HUES6 (cell line): Measurements from ENCODE around the gene GLUD1.
"Not testable (repeated sequence)": the region's sequence is repeated elsewhere in the genome, so short reads cannot be mapped to it uniquely, and the experiment has no call there.

Experiments used
- H3K27ac ChIP-seq: 2 replicates; pipeline ENCODE4 v1.7.0; 2013; ENCODE audit warnings: low read depth, mild to moderate bottlenecking, low read length, inconsistent platforms
- H3K27me3 ChIP-seq: 2 replicates; pipeline ENCODE4 v1.6.1; 2013; ENCODE audit warnings: low read length; ENCODE audit not compliant: control insufficient read depth, insufficient read depth
- H3K36me3 ChIP-seq: 2 replicates; pipeline ENCODE4 v1.6.1; 2013; ENCODE audit warnings: low read length; ENCODE audit not compliant: control insufficient read depth, insufficient read depth
- H3K4me1 ChIP-seq: 2 replicates; pipeline ENCODE4 v1.6.1; 2013; ENCODE audit warnings: low read length; ENCODE audit not compliant: control insufficient read depth, insufficient read depth
- H3K4me3 ChIP-seq: 2 replicates; pipeline ENCODE4 v1.5.1; 2013; ENCODE audit warnings: low read depth, low read length
- H3K9ac ChIP-seq: one replicate; pipeline ENCODE4 v1.6.1; 2013; ENCODE audit warnings: mild to moderate bottlenecking, low read length
- H3K9me3 ChIP-seq: 2 replicates; pipeline ENCODE4 v1.6.1; 2013; ENCODE audit warnings: low read depth, low read length; ENCODE audit not compliant: control insufficient read depth, insufficient read depth

Gene GLUD1

DNA sequence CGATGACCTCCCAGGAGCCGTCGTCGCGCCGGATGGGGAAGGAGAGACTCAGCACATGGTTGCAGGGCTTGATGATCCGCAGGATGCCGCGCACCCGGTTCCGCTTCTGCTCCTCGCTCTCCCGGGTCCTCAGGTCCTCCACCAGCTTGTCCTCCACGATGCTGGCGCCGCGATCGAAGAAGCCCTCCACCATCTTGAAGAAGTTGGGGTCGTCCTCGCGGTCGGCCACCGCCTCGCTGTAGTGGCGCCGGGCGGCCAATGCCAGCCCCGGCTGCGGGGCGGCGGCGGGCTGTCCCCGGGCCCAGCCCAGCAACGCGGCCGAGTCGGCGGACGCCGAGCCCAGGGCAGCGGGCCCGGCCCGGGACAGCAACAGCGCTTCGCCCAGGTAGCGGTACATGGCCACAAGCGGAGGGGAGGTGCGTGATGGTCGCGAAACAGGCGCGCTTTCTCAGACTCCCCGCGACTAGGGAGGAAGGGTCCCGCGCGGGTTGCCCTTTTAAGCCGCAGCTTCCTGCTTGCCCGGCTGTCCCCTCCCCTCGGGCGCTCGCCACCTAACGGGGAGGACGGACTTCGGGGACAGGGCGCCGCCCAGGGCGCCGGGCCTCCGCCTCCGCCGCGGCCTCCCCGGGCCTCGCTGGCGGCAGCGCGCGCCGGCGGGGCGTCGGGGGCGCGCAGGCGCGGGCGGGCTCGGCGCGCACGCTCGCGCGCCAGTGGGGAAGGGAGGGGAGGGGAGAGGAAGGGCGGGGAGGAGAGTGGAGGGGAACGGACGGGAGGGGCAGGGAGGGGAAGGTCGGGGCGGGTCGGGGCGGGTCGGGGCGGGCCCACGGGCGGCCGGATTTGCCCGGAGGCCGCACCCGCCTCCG, at the start of gene GLUD1, which contains the start of gene SHLD2:
Gene GLUD1, minus strand, starts transcription at position 471 of the 863 bp plus-strand sequence. Its CDS starts 74 bp downstream, at position 397.
Gene SHLD2, plus strand, starts transcription at position 834 of the 863 bp plus-strand sequence. CDS start 56,149 bp downstream, outside the sequence.
- Histone ChIP-seq H3K4me3 (peak within 1 kb of the TSS; percentile 91), H3K9ac (peak within 1 kb of the TSS; percentile 96), H3K27me3 (no peaks in the 10 kb centered on the region), H3K36me3 (peaks cover 5% of the 10 kb centered on the region), H3K4me1 (peaks cover 25% of the 10 kb centered on the region), H3K9me3 (no peaks in the 10 kb centered on the region), H3K27ac (peak within 1 kb of the TSS; percentile 65)

DNA sequence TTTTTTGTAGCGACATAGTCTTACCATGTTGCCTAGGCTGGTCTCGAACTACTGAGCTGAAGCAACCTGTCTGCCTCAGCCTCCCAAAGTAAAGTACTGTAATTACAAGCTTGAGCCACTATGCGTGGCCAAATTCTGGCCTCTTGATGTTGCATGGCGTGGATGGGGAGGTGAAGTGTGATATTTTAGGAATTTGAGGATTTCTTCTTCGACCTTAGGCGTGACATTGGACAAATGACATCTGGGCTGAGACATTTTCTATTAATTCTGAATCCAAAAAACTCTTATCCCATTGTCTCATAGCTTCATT, 48.4 kb upstream of the GLUD1 start:
- not testable (repeated sequence) for H3K4me1 ChIP-seq, H3K9me3 ChIP-seq, H3K27me3 ChIP-seq, H3K4me3 ChIP-seq, H3K27ac ChIP-seq, H3K9ac ChIP-seq, H3K36me3 ChIP-seq

DNA sequence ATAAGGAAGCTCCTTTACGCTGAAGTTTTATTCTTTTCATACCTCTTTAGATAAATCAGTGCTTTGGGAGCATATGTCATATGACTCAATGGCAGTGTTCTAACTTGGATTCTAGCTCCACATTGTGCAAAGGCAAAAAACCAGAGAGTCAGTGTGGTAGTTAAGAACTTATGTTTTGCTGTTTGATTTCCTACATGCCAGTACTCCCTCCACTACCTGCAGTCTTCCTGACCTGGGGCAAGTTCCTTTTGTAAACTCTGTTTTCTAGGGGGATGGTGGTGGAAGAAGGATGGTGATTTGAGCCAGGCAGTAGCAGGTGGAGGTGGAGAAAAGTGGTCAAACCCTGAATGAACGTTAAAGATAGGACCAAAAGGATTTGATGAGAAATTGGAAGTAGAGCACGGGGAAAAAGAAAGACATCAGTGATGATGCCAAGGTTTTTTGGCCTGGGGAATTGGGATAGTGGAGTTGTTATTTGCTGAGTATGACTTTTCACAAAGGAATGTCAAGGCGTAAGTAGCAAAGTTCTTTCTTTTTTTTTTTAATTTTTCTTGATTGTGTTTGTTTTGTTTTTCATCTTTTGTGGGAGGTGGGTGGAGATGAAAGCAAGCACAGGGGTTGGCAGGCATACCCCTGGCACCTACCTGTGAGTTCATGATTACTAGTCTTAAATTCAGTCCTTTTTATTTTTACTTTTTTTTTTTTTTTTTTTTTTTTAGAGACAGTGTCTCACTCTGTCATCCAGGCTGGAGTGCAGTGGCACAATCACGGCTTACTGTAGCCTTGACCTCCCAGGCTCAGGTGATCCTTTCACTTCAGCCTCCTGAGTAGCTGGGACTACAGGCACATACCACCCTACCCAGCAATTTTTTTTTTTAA, 47.8 kb upstream of the GLUD1 start:
- not testable (repeated sequence) for H3K27ac ChIP-seq, H3K27me3 ChIP-seq, H3K9me3 ChIP-seq, H3K36me3 ChIP-seq, H3K9ac ChIP-seq, H3K4me1 ChIP-seq, H3K4me3 ChIP-seq

- not testable (repeated sequence) for H3K4me1 ChIP-seq, H3K9me3 ChIP-seq, H3K4me3 ChIP-seq, H3K36me3 ChIP-seq, H3K27me3 ChIP-seq, H3K27ac ChIP-seq, H3K9ac ChIP-seq
These were observed 42.8 kb upstream of the GLUD1 start for GRCh38 chr10:87137478-87137877.

- H3K9me3 ChIP-seq, H3K36me3 ChIP-seq, H3K27me3 ChIP-seq, H3K9ac ChIP-seq, H3K27ac ChIP-seq, H3K4me1 ChIP-seq, H3K4me3 ChIP-seq: not testable (repeated sequence)
These were observed 39.8 kb upstream of the GLUD1 start for GRCh38 chr10:87134440-87134839.

GRCh38 chr10:87133936-87134335, 39.3 kb upstream of the GLUD1 start:
- H3K4me3 ChIP-seq, H3K36me3 ChIP-seq, H3K4me1 ChIP-seq, H3K9ac ChIP-seq, H3K27ac ChIP-seq, H3K27me3 ChIP-seq, H3K9me3 ChIP-seq: not testable (repeated sequence)

- not testable (repeated sequence) for H3K36me3 ChIP-seq, H3K4me3 ChIP-seq, H3K9me3 ChIP-seq, H3K4me1 ChIP-seq, H3K9ac ChIP-seq, H3K27ac ChIP-seq, H3K27me3 ChIP-seq
These were observed 37.5 kb upstream of the GLUD1 start for GRCh38 chr10:87132176-87132575.

GRCh38 chr10:87127607-87128156, 33.0 kb upstream of the GLUD1 start:
- not testable (repeated sequence) for H3K9ac ChIP-seq, H3K27ac ChIP-seq, H3K36me3 ChIP-seq, H3K4me1 ChIP-seq, H3K9me3 ChIP-seq, H3K27me3 ChIP-seq, H3K4me3 ChIP-seq

- H3K27ac ChIP-seq, H3K27me3 ChIP-seq, H3K36me3 ChIP-seq, H3K4me1 ChIP-seq, H3K4me3 ChIP-seq, H3K9ac ChIP-seq, H3K9me3 ChIP-seq: not testable (repeated sequence)
These were observed 32.4 kb upstream of the GLUD1 start for GRCh38 chr10:87127048-87127447.

GRCh38 chr10:87123351-87123750, 28.7 kb upstream of the GLUD1 start:
- not testable (repeated sequence) for H3K36me3 ChIP-seq, H3K9ac ChIP-seq, H3K4me3 ChIP-seq, H3K27ac ChIP-seq, H3K9me3 ChIP-seq, H3K27me3 ChIP-seq, H3K4me1 ChIP-seq

DNA sequence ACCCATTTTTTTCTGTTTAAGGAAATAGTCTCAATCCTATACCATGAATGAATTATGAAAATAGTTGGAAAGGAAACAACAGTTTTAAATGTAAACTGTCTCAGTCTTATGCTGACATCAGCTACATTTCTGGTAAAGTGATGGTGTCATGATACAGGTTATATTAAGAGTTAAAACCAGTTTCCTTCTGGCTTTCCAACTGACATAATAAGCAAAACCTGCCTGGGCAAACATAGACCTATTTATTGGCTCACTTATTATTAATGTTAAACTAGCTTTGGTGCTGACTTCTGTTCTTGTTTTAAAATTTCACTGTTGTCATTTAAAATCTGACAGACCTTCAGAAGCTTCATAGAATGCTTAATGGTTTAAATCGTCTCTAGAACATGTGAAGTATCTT, 24.4 kb upstream of the GLUD1 start:
- H3K27ac ChIP-seq, H3K9me3 ChIP-seq, H3K27me3 ChIP-seq, H3K4me1 ChIP-seq, H3K36me3 ChIP-seq, H3K4me3 ChIP-seq, H3K9ac ChIP-seq: not testable (repeated sequence)
